Immature natural killer cell (primary cell): ENCODE results near the gene MELTF. TPM values are rescaled to one million over a fixed set of nuclear protein-coding genes. Genes with fewer than 3 reads are reported as not detected.

ENCODE experiments used
- DNase-seq, 3 donors: peaks; one replicate each; pipeline ENCODE4 v3.0.0; 2022; ENCODE audit warnings: mixed read lengths in 1 of 3
- H3K27ac Mint-ChIP-seq, 6 donors: one replicate each; pipeline ENCODE4 v1.8.0; 2020; ENCODE audit warnings: mixed read lengths in 6 of 6, mild to moderate bottlenecking in 5 of 6, inconsistent platforms in 4 of 6, moderate library complexity in 3 of 6
- H3K27me3 Mint-ChIP-seq, 3 donors: one replicate each; pipeline ENCODE4 v1.8.0; 2020 to 2021; ENCODE audit warnings: low read depth in 3 of 3, mild to moderate bottlenecking in 3 of 3, mixed read lengths in 3 of 3, moderate library complexity in 3 of 3, inconsistent platforms in 1 of 3
- H3K36me3 Mint-ChIP-seq, 3 donors: one replicate each; pipeline ENCODE4 v1.8.0; 2020; ENCODE audit warnings: mixed read lengths in 3 of 3, inconsistent platforms in 2 of 3, mild to moderate bottlenecking in 2 of 3
- H3K4me1 Mint-ChIP-seq, 2 donors: one replicate each; pipeline ENCODE4 v1.8.0; 2020; ENCODE audit warnings: inconsistent platforms in 2 of 2, mild to moderate bottlenecking in 2 of 2, mixed read lengths in 2 of 2, moderate library complexity in 1 of 2
- H3K4me3 Mint-ChIP-seq, 5 donors: one replicate each; pipeline ENCODE4 v1.8.0; 2020; ENCODE audit warnings: mild to moderate bottlenecking in 5 of 5, mixed read lengths in 5 of 5, inconsistent platforms in 3 of 5, moderate library complexity in 3 of 5
- H3K9me3 Mint-ChIP-seq, 6 donors: one replicate each; pipeline ENCODE4 v1.8.0; 2020; ENCODE audit warnings: mild to moderate bottlenecking in 6 of 6, mixed read lengths in 6 of 6, inconsistent platforms in 4 of 6, moderate library complexity in 3 of 6
- polyA plus RNA-seq, 3 donors: library from polyadenylated mRNA; unstranded; fragments of 300-500 nt; fragmentation: Illumina TruSeq; gene quantifications; one replicate each; pipeline ENCODE4 v1.2.3, GENCODE V29; 2021

MELTF gene
- polyA plus RNA-seq, 3 donors from 2014 or later = 1.1 to 1.3 TPM; not detected in 1

DNA sequence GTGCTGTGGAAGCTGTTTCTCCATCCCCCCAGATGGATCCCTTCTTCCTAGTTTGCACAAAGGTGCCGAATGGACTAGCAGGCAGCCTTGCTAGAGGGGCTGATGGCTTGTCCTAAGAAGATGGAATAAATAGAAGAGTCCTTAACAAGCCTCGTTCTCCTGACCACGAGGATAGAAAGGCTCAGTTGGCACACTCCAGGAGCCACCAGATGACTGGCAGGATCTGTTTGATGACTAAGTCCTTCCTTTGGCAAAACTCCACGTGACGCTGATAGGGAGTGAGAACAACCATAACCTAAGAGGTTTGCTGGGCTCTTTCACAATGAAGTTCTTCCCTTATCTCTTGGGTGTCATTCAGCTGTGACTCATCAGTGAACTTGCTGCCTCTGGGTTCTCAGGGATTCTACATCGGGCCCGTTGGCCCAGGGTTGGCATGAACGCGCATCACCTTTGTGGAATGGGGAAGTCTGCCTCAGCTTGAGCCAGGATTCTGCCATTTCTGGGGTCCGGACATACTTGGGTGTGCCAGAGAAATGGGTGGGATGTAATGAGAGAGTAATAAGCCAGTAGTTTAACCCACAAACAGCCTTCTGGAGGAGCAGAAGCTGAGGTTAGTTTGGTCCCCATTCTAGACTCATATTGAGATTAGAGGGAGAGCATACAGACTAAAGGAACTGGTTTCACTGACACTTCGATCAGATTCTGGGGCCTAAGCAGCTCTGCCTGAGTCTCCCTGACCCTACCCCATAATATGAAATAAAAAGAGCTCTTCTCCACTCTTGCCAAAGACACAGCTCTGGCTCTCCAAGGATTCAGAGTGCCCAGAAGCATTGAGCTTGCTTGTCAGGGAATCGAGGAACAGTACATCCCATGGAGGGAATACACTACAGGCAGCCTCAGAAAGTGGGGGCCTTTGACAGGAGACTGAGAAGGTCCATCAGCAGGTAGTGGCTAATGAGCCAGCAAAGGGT, 2.0 kb upstream of the MELTF start:
- Mint-ChIP-seq H3K4me1 (peaks cover 0 to 11% of the 10 kb centered on the region in 2 donors), H3K9me3 (peaks cover 0 to 2% (median 0%) of the 10 kb centered on the region in 6 donors), H3K27me3 (peaks cover 0 to 8% (median 7%) of the 10 kb centered on the region in 3 donors), H3K36me3 (no peaks in the 10 kb centered on the region), H3K4me3 (peak overlapping the region in 4 of 5 donors; percentile 30 to 61 (median 60)), H3K27ac (peak overlapping the region in 2 of 6 donors; percentile 3 to 24)
- DNase-seq = no peak

DNA sequence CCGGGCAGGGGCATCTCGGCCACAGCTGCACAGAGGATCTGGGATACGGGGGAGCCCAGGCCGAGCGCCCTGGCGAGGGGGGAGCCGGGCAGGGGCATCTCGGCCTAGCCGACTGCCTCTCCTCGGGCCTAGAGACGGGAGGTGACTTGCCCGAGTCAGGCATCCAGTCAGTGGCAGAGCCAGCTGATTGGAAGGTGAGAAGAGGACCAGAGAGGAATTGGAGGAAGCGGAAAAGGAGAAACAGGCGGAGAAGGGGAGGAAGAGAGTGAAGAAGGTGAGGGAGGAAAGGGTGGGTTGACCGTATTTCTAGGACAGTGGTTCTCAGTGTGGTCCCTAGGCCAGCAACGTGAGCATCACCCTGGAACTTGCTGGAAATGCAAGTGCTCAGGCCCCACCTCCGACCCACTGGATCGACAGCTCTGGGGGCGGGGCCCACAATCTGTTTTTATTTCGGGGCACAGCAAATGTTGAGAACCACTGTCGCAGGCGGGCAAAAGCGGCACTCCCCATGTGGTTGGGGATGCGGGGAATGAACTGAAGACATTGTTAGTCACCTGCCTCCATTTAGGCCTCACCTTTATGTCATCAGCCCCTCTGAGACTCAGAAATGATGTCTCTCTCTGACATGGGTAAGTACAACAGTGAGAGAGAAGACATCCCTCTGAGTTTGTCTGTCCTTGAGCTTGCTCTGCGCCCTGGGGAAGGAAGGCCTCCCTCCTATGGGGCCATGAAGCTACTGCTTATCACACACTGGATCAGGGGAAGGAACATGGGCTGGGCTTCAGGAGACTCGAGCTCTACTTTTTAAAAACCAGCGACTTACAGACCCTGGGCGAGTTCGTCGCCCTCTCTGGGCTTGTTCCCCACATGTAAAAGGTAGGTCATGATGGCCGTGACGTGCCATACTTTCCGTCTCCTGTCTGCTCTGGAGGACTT, 1.0 kb upstream of the MELTF start:
- no peak for DNase-seq
- Mint-ChIP-seq H3K27ac (peak overlapping the region in 1 of 6 donors; percentile 62), H3K9me3 (peaks cover 0 to 2% (median 0%) of the 10 kb centered on the region in 6 donors), H3K36me3 (no peaks in the 10 kb centered on the region), H3K4me3 (peak overlapping the region; percentile 26 to 61 (median 59)), H3K4me1 (peaks cover 0 to 11% of the 10 kb centered on the region in 2 donors), H3K27me3 (peaks cover 0 to 8% (median 7%) of the 10 kb centered on the region in 3 donors)

DNA sequence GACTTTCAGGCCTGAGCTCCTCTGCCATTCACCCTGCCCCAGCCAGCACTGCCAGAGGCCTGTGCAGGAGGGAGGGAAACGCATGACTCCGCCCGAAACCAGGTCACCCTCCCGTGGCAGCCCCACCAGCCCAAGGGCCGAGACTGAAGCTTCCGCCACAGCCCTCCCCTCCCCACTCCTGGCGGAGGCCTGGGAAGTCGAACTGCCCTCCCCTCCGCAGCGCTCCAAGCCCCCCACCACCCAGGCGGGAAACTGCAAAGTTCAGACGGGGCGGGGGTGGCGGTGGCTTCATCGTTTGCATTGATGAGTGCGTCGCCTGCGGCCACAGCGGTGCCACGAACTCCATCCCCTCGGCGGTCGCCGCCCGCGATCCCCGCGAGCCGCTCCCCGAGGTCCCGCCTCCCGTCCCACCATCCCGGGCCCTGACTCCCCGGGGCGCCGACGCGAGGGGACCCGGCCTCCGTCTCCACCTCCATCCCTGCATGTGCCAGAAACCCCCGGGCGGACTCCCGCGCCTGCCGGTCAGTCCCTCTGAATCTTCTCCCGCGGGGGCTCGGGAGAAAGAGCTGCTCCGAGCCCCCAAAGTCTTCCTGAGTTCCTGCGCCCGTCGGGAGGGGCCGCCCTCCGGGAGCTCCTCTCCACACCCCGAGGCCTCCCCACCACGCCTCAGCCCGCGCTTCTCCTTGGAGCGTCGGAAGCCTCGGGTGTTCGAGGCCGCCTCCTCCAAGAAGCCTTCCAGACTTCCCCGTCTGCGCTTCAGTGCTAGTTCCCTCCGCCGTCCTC, 698 bp downstream of the MELTF start:
- Mint-ChIP-seq H3K4me1 (peaks cover 9 to 19% of the 10 kb centered on the region in 2 donors), H3K27ac (no peak overlapping the region), H3K4me3 (peak overlapping the region; percentile 66 to 81 (median 73))

DNA sequence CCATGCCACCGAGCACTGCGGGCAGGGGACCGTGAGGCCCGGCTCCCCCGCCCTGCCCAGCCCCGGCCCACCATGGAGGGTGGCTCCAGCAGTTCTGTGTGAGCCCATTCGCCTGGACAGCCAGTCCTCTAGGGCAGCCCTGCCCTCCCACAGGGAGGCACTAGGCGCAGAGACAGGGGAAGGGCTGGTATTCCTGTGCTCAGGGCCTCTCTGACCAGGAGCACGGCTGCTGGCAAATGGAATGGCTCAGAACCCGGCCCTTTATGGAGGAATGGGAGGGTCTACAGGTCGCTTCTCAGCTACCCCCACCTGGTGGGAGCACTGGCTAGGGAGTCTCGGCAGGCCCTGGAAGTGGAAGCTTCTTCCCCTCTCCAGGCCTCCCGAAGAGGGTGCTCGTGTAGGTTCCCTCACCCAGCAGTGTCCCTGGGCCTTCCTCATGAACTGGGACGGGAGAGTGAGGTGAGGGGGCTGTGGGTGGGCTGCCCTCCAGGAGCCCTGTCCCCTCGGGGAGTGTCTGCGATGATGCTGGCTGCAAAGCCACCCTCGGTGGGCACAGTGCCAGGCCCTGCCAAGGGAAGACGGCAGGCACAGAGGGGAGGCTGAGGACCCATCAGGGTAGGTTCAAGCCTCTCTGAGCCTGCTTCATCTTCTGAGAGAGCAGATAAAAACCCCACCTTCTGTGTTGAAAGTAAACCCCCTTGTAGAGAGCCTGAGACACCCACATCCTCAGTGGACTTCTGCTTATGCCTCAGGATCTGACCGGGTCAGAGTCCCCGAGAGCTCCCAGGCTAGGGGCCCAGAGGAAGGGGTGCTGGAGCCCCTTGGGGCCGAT, 1.5 kb downstream of the MELTF start:
- Mint-ChIP-seq H3K4me3 (peak overlapping the region; percentile 66 to 81 (median 73)), H3K27me3 (peaks cover under 1 to 9% (median 4%) of the 10 kb centered on the region in 3 donors), H3K36me3 (no peaks in the 10 kb centered on the region), H3K4me1 (peaks cover 16 to 27% of the 10 kb centered on the region in 2 donors), H3K27ac (no peak overlapping the region), H3K9me3 (no peaks in the 10 kb centered on the region)
- no peak for DNase-seq

More for the DNA sequence above, 698 bp downstream of the MELTF start:
- Mint-ChIP-seq H3K27me3 (peaks cover 0 to 9% (median 7%) of the 10 kb centered on the region in 3 donors), H3K36me3 (no peaks in the 10 kb centered on the region), H3K9me3 (peaks cover 0 to 2% (median 0%) of the 10 kb centered on the region in 6 donors)
- DNase-seq = peak in 2 of 3 donors; percentile 33 to 35

- Mint-ChIP-seq H3K27ac (no peak overlapping the region), H3K9me3 (no peaks in the 10 kb centered on the region), H3K4me1 (peaks cover 23 to 29% of the 10 kb centered on the region in 2 donors), H3K4me3 (no peak overlapping the region), H3K27me3 (peaks cover 2 to 8% (median 3%) of the 10 kb centered on the region in 3 donors), H3K36me3 (no peaks in the 10 kb centered on the region)
- no peak for DNase-seq
Observed at GRCh38 chr3:197027151-197027895, 2.3 kb downstream of the MELTF start.

DNA sequence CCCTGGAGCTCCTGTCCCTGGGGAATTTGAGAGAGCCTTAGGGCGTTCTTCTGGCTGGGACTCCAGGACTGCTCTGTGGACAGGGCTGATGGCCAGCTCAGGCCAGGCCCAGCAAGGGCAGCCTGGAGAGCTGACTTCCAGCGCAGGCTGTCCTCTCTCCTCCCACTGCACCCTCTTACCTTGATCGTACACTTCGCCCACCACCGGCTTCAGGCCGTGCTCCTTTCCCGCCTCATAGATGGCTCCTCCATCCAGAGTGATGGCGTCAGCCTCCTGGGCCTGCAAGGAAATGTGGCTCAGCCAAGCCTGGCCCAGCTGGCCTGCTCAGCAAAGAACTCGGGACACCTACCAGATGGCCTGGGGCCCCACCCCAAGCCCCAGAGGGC, 3.1 kb downstream of the MELTF start:
- Mint-ChIP-seq H3K4me1 (peaks cover 23 to 29% of the 10 kb centered on the region in 2 donors), H3K4me3 (peak overlapping the region in 1 of 5 donors; percentile 23), H3K27ac (no peak overlapping the region), H3K36me3 (no peaks in the 10 kb centered on the region), H3K9me3 (no peaks in the 10 kb centered on the region), H3K27me3 (peaks cover 2 to 5% (median 2%) of the 10 kb centered on the region in 3 donors)
- DNase-seq = no peak

- H3K27ac Mint-ChIP-seq = no peak overlapping the region
- no peaks in the 10 kb centered on the region for H3K36me3 Mint-ChIP-seq
- no peaks in the 10 kb centered on the region for H3K9me3 Mint-ChIP-seq
- H3K4me1 Mint-ChIP-seq = peaks cover 23 to 27% of the 10 kb centered on the region in 2 donors
- peaks cover 2 to 5% (median 4%) of the 10 kb centered on the region in 3 donors for H3K27me3 Mint-ChIP-seq
- H3K4me3 Mint-ChIP-seq = no peak overlapping the region
- DNase-seq = no peak
Observed at GRCh38 chr3:197025736-197026480, 3.7 kb downstream of the MELTF start.

DNA sequence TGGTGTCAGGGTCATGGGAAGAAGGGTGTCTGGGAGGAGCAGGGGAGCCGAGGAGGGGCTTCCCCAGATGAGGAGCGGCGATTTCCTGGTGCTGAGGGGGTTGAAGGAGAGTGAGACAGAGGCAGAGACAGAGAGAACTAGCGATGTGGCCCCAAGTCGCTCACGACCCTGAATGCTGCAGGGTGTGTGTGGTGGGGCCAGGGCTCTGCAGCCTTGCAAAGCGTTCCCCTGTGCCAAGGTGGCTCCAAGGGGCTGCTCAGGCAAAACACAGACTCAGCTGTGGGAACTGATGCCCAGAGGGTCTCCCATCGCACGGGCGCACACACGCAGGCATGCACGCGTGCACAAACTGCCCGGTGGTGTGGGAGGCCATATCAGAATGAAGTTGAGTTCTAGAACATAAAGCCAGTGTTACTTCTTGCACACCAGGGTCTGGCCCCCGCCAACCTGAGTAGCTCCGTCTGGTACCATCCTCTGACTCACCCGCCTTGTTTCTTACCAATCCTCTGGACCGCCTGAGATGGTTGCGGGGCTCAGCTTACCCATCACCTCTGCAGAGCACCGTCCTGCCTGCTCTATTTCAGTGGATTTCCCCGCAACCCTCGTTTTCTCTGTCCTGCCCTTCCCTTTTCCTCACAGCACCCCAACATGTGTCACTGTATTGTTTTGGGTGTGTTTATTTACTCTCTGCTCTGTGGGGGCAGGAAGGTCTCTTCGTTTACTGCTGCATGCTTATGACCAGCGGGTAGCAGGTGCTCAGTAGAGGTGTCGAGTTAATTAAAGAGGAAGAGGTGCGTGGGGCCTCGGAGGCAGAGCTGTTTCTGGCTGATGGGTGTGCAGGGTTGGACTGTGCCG, 4.5 kb downstream of the MELTF start:
- Mint-ChIP-seq H3K27me3 (peaks cover 2 to 5% (median 4%) of the 10 kb centered on the region in 3 donors), H3K27ac (peak overlapping the region in 2 of 6 donors; percentile 3 to 67), H3K36me3 (no peaks in the 10 kb centered on the region), H3K4me3 (peak overlapping the region in 3 of 5 donors; percentile 36 to 60 (median 46)), H3K9me3 (no peaks in the 10 kb centered on the region), H3K4me1 (peaks cover 23 to 24% of the 10 kb centered on the region in 2 donors)
- DNase-seq = no peak

GRCh38 chr3:197023998-197024651, 5.5 kb downstream of the MELTF start:
- peak overlapping the region; percentile 78 to 87 (median 83) for H3K4me3 Mint-ChIP-seq
- H3K27ac Mint-ChIP-seq = peak overlapping the region in 4 of 6 donors; percentile 3 to 67 (median 18)
- peaks cover 21 to 23% of the 10 kb centered on the region in 2 donors for H3K4me1 Mint-ChIP-seq
- H3K36me3 Mint-ChIP-seq = no peaks in the 10 kb centered on the region
- peaks cover 2 to 5% (median 4%) of the 10 kb centered on the region in 3 donors for H3K27me3 Mint-ChIP-seq
- peak; percentile 25 to 41 (median 33) for DNase-seq
- no peaks in the 10 kb centered on the region for H3K9me3 Mint-ChIP-seq
